H1 (cell line): Measurements from ENCODE around the gene GANC. TPM values are rescaled to one million over a fixed set of nuclear protein-coding genes. Genes with fewer than 3 reads are reported as not detected.

Experiments
- polyA plus RNA-seq, 7 experiments: library from polyadenylated mRNA; depleted of rRNA in 3 of 7; stranded (reverse) in 5 of 7; unstranded in 2 of 7; fragments of >200 nt in 5 of 7; fragments of 200-250 nt in 2 of 7; gene quantifications; 1 replicate in 5 of 7; 2 replicates in 1 of 7; 4 replicates in 1 of 7; pipeline versions ENCODE4 v1.2.1 to v1.2.3, GENCODE V29; 2011 to 2013; ENCODE audit warnings: missing spikeins in 2 of 7, mixed read lengths in 2 of 7
- total RNA-seq: library from RNA; stranded (reverse); fragmentation: NEBNext Ultra II Directional; extraction: Animal tissue kit (Norgen Biotek cat#: 25700); gene quantifications from 2 replicates; pipeline ENCODE4 v1.2.1, GENCODE V29; 2021
- TF ChIP-seq, protein P1 (sequence below): fragments of 300-600 bp; sonication (generic); IDR thresholded peaks from 2 replicates; pipeline ENCODE4 v1.7.1; 2012; ENCODE audit warnings: low read length, moderate library complexity, mild to moderate bottlenecking, inconsistent platforms; ENCODE audit not compliant: insufficient replicate concordance

The GANC gene
- total and polyA plus RNA-seq, 2 of the 8 experiments (the other 6 are each of a cell fraction or from before 2014, with no cell fraction given), result 6.8 to 14.4 TPM

- TF ChIP-seq, protein P1, sequence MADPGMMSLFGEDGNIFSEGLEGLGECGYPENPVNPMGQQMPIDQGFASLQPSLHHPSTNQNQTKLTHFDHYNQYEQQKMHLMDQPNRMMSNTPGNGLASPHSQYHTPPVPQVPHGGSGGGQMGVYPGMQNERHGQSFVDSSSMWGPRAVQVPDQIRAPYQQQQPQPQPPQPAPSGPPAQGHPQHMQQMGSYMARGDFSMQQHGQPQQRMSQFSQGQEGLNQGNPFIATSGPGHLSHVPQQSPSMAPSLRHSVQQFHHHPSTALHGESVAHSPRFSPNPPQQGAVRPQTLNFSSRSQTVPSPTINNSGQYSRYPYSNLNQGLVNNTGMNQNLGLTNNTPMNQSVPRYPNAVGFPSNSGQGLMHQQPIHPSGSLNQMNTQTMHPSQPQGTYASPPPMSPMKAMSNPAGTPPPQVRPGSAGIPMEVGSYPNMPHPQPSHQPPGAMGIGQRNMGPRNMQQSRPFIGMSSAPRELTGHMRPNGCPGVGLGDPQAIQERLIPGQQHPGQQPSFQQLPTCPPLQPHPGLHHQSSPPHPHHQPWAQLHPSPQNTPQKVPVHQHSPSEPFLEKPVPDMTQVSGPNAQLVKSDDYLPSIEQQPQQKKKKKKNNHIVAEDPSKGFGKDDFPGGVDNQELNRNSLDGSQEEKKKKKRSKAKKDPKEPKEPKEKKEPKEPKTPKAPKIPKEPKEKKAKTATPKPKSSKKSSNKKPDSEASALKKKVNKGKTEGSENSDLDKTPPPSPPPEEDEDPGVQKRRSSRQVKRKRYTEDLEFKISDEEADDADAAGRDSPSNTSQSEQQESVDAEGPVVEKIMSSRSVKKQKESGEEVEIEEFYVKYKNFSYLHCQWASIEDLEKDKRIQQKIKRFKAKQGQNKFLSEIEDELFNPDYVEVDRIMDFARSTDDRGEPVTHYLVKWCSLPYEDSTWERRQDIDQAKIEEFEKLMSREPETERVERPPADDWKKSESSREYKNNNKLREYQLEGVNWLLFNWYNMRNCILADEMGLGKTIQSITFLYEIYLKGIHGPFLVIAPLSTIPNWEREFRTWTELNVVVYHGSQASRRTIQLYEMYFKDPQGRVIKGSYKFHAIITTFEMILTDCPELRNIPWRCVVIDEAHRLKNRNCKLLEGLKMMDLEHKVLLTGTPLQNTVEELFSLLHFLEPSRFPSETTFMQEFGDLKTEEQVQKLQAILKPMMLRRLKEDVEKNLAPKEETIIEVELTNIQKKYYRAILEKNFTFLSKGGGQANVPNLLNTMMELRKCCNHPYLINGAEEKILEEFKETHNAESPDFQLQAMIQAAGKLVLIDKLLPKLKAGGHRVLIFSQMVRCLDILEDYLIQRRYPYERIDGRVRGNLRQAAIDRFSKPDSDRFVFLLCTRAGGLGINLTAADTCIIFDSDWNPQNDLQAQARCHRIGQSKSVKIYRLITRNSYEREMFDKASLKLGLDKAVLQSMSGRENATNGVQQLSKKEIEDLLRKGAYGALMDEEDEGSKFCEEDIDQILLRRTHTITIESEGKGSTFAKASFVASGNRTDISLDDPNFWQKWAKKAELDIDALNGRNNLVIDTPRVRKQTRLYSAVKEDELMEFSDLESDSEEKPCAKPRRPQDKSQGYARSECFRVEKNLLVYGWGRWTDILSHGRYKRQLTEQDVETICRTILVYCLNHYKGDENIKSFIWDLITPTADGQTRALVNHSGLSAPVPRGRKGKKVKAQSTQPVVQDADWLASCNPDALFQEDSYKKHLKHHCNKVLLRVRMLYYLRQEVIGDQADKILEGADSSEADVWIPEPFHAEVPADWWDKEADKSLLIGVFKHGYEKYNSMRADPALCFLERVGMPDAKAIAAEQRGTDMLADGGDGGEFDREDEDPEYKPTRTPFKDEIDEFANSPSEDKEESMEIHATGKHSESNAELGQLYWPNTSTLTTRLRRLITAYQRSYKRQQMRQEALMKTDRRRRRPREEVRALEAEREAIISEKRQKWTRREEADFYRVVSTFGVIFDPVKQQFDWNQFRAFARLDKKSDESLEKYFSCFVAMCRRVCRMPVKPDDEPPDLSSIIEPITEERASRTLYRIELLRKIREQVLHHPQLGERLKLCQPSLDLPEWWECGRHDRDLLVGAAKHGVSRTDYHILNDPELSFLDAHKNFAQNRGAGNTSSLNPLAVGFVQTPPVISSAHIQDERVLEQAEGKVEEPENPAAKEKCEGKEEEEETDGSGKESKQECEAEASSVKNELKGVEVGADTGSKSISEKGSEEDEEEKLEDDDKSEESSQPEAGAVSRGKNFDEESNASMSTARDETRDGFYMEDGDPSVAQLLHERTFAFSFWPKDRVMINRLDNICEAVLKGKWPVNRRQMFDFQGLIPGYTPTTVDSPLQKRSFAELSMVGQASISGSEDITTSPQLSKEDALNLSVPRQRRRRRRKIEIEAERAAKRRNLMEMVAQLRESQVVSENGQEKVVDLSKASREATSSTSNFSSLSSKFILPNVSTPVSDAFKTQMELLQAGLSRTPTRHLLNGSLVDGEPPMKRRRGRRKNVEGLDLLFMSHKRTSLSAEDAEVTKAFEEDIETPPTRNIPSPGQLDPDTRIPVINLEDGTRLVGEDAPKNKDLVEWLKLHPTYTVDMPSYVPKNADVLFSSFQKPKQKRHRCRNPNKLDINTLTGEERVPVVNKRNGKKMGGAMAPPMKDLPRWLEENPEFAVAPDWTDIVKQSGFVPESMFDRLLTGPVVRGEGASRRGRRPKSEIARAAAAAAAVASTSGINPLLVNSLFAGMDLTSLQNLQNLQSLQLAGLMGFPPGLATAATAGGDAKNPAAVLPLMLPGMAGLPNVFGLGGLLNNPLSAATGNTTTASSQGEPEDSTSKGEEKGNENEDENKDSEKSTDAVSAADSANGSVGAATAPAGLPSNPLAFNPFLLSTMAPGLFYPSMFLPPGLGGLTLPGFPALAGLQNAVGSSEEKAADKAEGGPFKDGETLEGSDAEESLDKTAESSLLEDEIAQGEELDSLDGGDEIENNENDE, result no peak
Measured at GRCh38 chr15:42332331-42332730, 59.3 kb downstream of the GANC start (continued).
